Measurements from ENCODE around the gene APOBEC3G.

DNA sequence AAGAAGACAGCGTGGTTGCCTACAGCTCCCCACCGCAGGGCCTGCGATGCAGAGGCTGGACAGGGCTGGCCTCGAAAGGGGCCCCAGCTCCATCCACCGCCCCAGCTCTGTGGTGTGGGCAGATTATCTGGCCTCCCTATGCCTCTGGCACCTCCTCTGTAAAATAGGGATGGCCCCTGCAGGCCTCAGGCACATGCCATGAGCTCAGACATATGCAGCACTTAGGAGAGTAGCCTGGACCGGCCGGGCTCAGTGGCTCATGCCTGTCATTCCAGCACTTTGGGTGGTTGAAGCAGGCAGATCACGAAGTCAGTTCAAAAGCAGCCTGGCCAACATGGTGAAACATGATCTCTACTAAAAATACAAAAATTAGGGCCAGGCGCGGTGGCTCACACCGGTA lies 48.8 kb upstream of the APOBEC3G start:
- TF ChIP-seq CTCF (IDR thresholded peaks at IDR 0.05) (no peak), EZH2 (IDR thresholded peaks at IDR 0.05; ENCODE audit: borderline replicate concordance, insufficient read depth, low read depth, low read length, poor library complexity, severe bottlenecking) (no peak)
